DOHH2 (cell line): ENCODE measurements around the gene CANT1.

Experiments
- H3F3A ChIP-seq: fragments of 200-600 bp; sonication (generic), shearing (Covaris generic); 2 replicates; pipeline ENCODE4 v1.6.0; 2016; ENCODE audit warnings: antibody characterized with exemption, mild to moderate bottlenecking; ENCODE audit not compliant: control insufficient read depth, insufficient read depth
- H3K27ac ChIP-seq: fragments of 200-600 bp; sonication (generic); 2 replicates; pipeline ENCODE4 v1.5.1; 2014; ENCODE audit warnings: low read depth, mild to moderate bottlenecking, low read length, moderate library complexity
- H3K27me3 ChIP-seq: fragments of 200-600 bp; sonication (generic); 2 replicates; pipeline ENCODE4 v1.6.1; 2014; ENCODE audit warnings: mild to moderate bottlenecking, low read length, mixed read lengths; ENCODE audit not compliant: control insufficient read depth
- H3K36me3 ChIP-seq: fragments of 200-600 bp; sonication (generic); 2 replicates; pipeline ENCODE4 v1.6.1; 2014; ENCODE audit warnings: mild to moderate bottlenecking, low read length, moderate library complexity, mixed read lengths; ENCODE audit not compliant: control insufficient read depth
- H3K4me1 ChIP-seq: fragments of 200-600 bp; sonication (generic); 2 replicates; pipeline ENCODE4 v1.6.1; 2014; ENCODE audit warnings: mild to moderate bottlenecking, low read length, mixed read lengths; ENCODE audit not compliant: control insufficient read depth
- H3K4me2 ChIP-seq: fragments of 200-600 bp; sonication (generic); 2 replicates; pipeline ENCODE4 v1.6.0; 2014; ENCODE audit warnings: mild to moderate bottlenecking, low read length, moderate library complexity
- H3K4me3 ChIP-seq: fragments of 200-600 bp; sonication (generic); 2 replicates; pipeline ENCODE4 v1.5.1; 2014; ENCODE audit warnings: mild to moderate bottlenecking, low read length, mixed read lengths
- H3K79me2 ChIP-seq: fragments of 200-600 bp; sonication (generic); 2 replicates; pipeline ENCODE4 v1.6.1; 2014; ENCODE audit warnings: mild to moderate bottlenecking, low read length, mixed read lengths; ENCODE audit not compliant: control insufficient read depth
- H3K9me2 ChIP-seq: fragments of 200-600 bp; sonication (generic); replicated peaks from 2 replicates; pipeline ENCODE4 v1.6.1; 2014; ENCODE audit warnings: mild to moderate bottlenecking, low read length, mixed read lengths; ENCODE audit not compliant: control insufficient read depth
- H3K9me3 ChIP-seq: fragments of 200-600 bp; sonication (generic); 2 replicates; pipeline ENCODE4 v1.6.1; 2014; ENCODE audit warnings: antibody characterized with exemption, low read length, mixed read lengths; ENCODE audit not compliant: control insufficient read depth, insufficient read depth
- H4K20me1 ChIP-seq: fragments of 200-600 bp; sonication (generic); 2 replicates; pipeline ENCODE4 v1.6.0; 2014; ENCODE audit warnings: low read depth, mild to moderate bottlenecking, antibody characterized with exemption, low read length, moderate library complexity; ENCODE audit not compliant: control insufficient read depth, insufficient read depth
- CTCF ChIP-seq: fragments of 200-600 bp; sonication (generic); IDR thresholded peaks from one replicate; pipeline ENCODE4 v1.5.1; 2014; ENCODE audit warnings: antibody characterized with exemption, mild to moderate bottlenecking, low read depth, low read length; ENCODE audit not compliant: poor library complexity, severe bottlenecking
- EZH2phosphoT487 ChIP-seq: fragments of 200-600 bp; sonication (generic); IDR thresholded peaks from 2 replicates; pipeline ENCODE4 v1.6.1; 2017; ENCODE audit warnings: borderline replicate concordance, mild to moderate bottlenecking, antibody characterized with exemption, low read length, moderate library complexity, mixed read lengths

The CANT1 gene

GRCh38 chr17:79027274-79027924, 17.8 kb upstream of the CANT1 start:
- TF ChIP-seq CTCF, result no peak
- no peak for TF ChIP-seq EZH2phosphoT487
- Histone ChIP-seq H4K20me1 (no peaks in the 10 kb centered on the region), H3K79me2 (no peaks in the 10 kb centered on the region), H3K4me3 (no peak overlapping the region), H3K27me3 (peaks cover 49% of the 10 kb centered on the region), H3K4me1 (peaks cover 4% of the 10 kb centered on the region; the same call in 1 of the 2 replicates), H3K36me3 (no peaks in the 10 kb centered on the region), H3K9me2 (no peaks in the 10 kb centered on the region), H3K27ac (no peak overlapping the region), H3F3A (no peaks in the 10 kb centered on the region), H3K9me3 (no peaks in the 10 kb centered on the region), H3K4me2 (no peak overlapping the region)

- TF ChIP-seq EZH2phosphoT487 (no peak), CTCF (no peak)
- H3K4me3 ChIP-seq, result no peak overlapping the region
Measured at GRCh38 chr17:79026376-79027273, 17.1 kb upstream of the CANT1 start.

GRCh38 chr17:79024901-79025737, 15.6 kb upstream of the CANT1 start:
- H3K27ac ChIP-seq, result no peak overlapping the region
- no peaks in the 10 kb centered on the region for H3K36me3 ChIP-seq
- no peaks in the 10 kb centered on the region for H4K20me1 ChIP-seq
- H3K79me2 ChIP-seq, result no peaks in the 10 kb centered on the region
- no peaks in the 10 kb centered on the region for H3F3A ChIP-seq
- TF ChIP-seq CTCF, result no peak
- TF ChIP-seq EZH2phosphoT487, result no peak
- H3K4me1 ChIP-seq, result peaks cover 4% of the 10 kb centered on the region; the same call in 1 of the 2 replicates
- H3K4me2 ChIP-seq, result no peak overlapping the region
- H3K9me3 ChIP-seq, result no peaks in the 10 kb centered on the region
- no peak overlapping the region for H3K4me3 ChIP-seq
- H3K9me2 ChIP-seq, result no peaks in the 10 kb centered on the region
- peaks cover 62% of the 10 kb centered on the region for H3K27me3 ChIP-seq

More at GRCh38 chr17:79026376-79027273, 17.1 kb upstream of the CANT1 start:
- Histone ChIP-seq H3K9me3 (no peaks in the 10 kb centered on the region), H3K36me3 (no peaks in the 10 kb centered on the region), H3K4me1 (peaks cover 4% of the 10 kb centered on the region; the same call in 1 of the 2 replicates), H3K27me3 (peaks cover 52% of the 10 kb centered on the region), H4K20me1 (no peaks in the 10 kb centered on the region), H3K4me2 (no peak overlapping the region), H3K27ac (no peak overlapping the region), H3K9me2 (no peaks in the 10 kb centered on the region), H3F3A (no peaks in the 10 kb centered on the region), H3K79me2 (no peaks in the 10 kb centered on the region)
